HEK293 (cell line): ENCODE data around the gene COL25A1.

Experiments used
- CTCF ChIA-PET: fragments of 350-600 bp; formaldehyde crosslinking; extraction: SDS; loops from one replicate; lab custom pipeline; 2021; ENCODE audit warnings: antibody characterized with exemption; lab: Yijun Ruan, JAX
- POLR2A ChIA-PET: fragments of 300-600 bp; formaldehyde crosslinking; extraction: SDS; loops from one replicate; lab custom pipeline; 2020; ENCODE audit warnings: antibody characterized with exemption, inconsistent platforms; lab: Yijun Ruan, JAX
- H3K27ac ChIP-seq: fragments of 200-500 bp; sonication (Bioruptor generic); 2 replicates; pipeline ENCODE4 v1.5.1; 2014; ENCODE audit warnings: low read depth, low read length, control low read depth, inconsistent platforms; ENCODE audit errors: extremely low read depth
- H3K36me3 ChIP-seq, 2 experiments: fragments of 200-500 bp in 1 of 2; sonication (Bioruptor generic) in 1 of 2; 1 replicate in 1 of 2; 2 replicates in 1 of 2; pipeline ENCODE4 v1.5.1; 2014 to 2017; ENCODE audit warnings: inconsistent platforms in 2 of 2, low read length in 2 of 2; ENCODE audit not compliant: control insufficient read depth in 2 of 2, insufficient read depth in 1 of 2
- H3K4me1 ChIP-seq: fragments of 200-500 bp; sonication (Bioruptor generic); 2 replicates; pipeline ENCODE4 v1.5.1; 2014; ENCODE audit warnings: mild to moderate bottlenecking, low read length, inconsistent platforms; ENCODE audit not compliant: control insufficient read depth, insufficient read depth
- H3K4me3 ChIP-seq: 2 replicates; pipeline ENCODE4 v1.5.1; 2011; ENCODE audit warnings: low read depth, mild to moderate bottlenecking, control low read depth, low read length, moderate library complexity
- H3K9me3 ChIP-seq: fragments of 200-500 bp; sonication (Bioruptor generic); 2 replicates; pipeline ENCODE4 v1.5.1; 2014; ENCODE audit warnings: low read depth, low read length, inconsistent platforms; ENCODE audit not compliant: control insufficient read depth, insufficient read depth
- KLF7 ChIP-seq: fragments of 450-650 bp; formaldehyde crosslinking; IDR thresholded peaks from 2 replicates; pipeline ENCODE4 v1.5.1; 2016; ENCODE audit warnings: missing biosample characterization, missing genetic modification characterization, borderline replicate concordance
- ZFP3 ChIP-seq: fragments of 450-650 bp; formaldehyde crosslinking; IDR thresholded peaks from 2 replicates; pipeline ENCODE4 v1.5.1; 2016; ENCODE audit warnings: low read depth, missing biosample characterization, missing genetic modification characterization
- ZFP69B ChIP-seq: fragments of 450-650 bp; formaldehyde crosslinking; IDR thresholded peaks from 2 replicates; pipeline ENCODE4 v1.5.1; 2016; ENCODE audit warnings: missing biosample characterization, missing genetic modification characterization
- ZNF10 ChIP-seq: fragments of 450-650 bp; formaldehyde crosslinking; IDR thresholded peaks from 2 replicates; pipeline ENCODE4 v1.5.1; 2017; ENCODE audit warnings: missing biosample characterization, missing genetic modification characterization
- ZNF112 ChIP-seq: fragments of 450-650 bp; formaldehyde crosslinking; IDR thresholded peaks from 2 replicates; pipeline ENCODE4 v1.5.0; 2017; ENCODE audit warnings: missing biosample characterization, missing genetic modification characterization
- ZNF19 ChIP-seq: fragments of 450-650 bp; formaldehyde crosslinking; IDR thresholded peaks from 2 replicates; pipeline ENCODE4; 2016; ENCODE audit warnings: missing biosample characterization, missing genetic modification characterization, low read depth
- ZNF214 ChIP-seq: fragments of 450-650 bp; formaldehyde crosslinking; IDR thresholded peaks from 2 replicates; pipeline ENCODE4 v1.5.1; 2017; ENCODE audit warnings: missing biosample characterization, mild to moderate bottlenecking, missing genetic modification characterization, borderline replicate concordance
- ZNF280C ChIP-seq: fragments of 450-650 bp; formaldehyde crosslinking; IDR thresholded peaks from 2 replicates; pipeline ENCODE4 v1.5.1; 2016; ENCODE audit warnings: missing biosample characterization, missing genetic modification characterization
- ZNF292 ChIP-seq: fragments of 450-650 bp; formaldehyde crosslinking; IDR thresholded peaks from 2 replicates; pipeline ENCODE4 v1.5.1; 2016; ENCODE audit warnings: low read depth, missing biosample characterization, missing genetic modification characterization, borderline replicate concordance
- ZNF324 ChIP-seq: fragments of 450-650 bp; formaldehyde crosslinking; IDR thresholded peaks from 2 replicates; pipeline ENCODE4 v1.5.1; 2016; ENCODE audit warnings: missing biosample characterization, missing genetic modification characterization
- ZNF416 ChIP-seq: fragments of 450-650 bp; formaldehyde crosslinking; IDR thresholded peaks from 2 replicates; pipeline ENCODE4 v1.5.1; 2016; ENCODE audit warnings: missing biosample characterization, missing genetic modification characterization
- ZNF514 ChIP-seq: fragments of 450-650 bp; formaldehyde crosslinking; IDR thresholded peaks from 2 replicates; pipeline ENCODE4 v1.5.1; 2016; ENCODE audit warnings: missing biosample characterization, missing genetic modification characterization
- ZNF555 ChIP-seq: fragments of 450-650 bp; formaldehyde crosslinking; conservative IDR thresholded peaks from 2 replicates; pipeline ENCODE4 v1.5.1; 2017; ENCODE audit warnings: missing biosample characterization, mild to moderate bottlenecking, missing genetic modification characterization, inconsistent platforms
- ZNF670 ChIP-seq: fragments of 450-650 bp; formaldehyde crosslinking; IDR thresholded peaks from 2 replicates; pipeline ENCODE4 v1.5.1; 2016; ENCODE audit warnings: missing biosample characterization, missing genetic modification characterization, low read depth
- ZNF785 ChIP-seq: fragments of 450-650 bp; formaldehyde crosslinking; IDR thresholded peaks from 2 replicates; pipeline ENCODE4 v1.5.1; 2016; ENCODE audit warnings: missing biosample characterization, missing genetic modification characterization
- ZSCAN23 ChIP-seq: fragments of 450-650 bp; formaldehyde crosslinking; IDR thresholded peaks from 2 replicates; pipeline ENCODE4 v1.5.1; 2016; ENCODE audit warnings: missing biosample characterization, missing genetic modification characterization
- TF ChIP-seq, protein P1 (sequence below): fragments of 450-650 bp; formaldehyde crosslinking; IDR thresholded peaks from 2 replicates; pipeline ENCODE4 v1.5.1; 2016; ENCODE audit warnings: missing biosample characterization, missing genetic modification characterization, low read depth
- TF ChIP-seq, protein P2 (sequence below): fragments of 450-650 bp; formaldehyde crosslinking; IDR thresholded peaks from 2 replicates; pipeline ENCODE4 v1.5.1; 2016; ENCODE audit warnings: missing biosample characterization, missing genetic modification characterization
- TF ChIP-seq, protein P3 (sequence below): fragments of 450-650 bp; formaldehyde crosslinking; IDR thresholded peaks from 2 replicates; pipeline ENCODE4 v1.5.1; 2016; ENCODE audit warnings: missing biosample characterization, missing genetic modification characterization

Gene COL25A1

DNA sequence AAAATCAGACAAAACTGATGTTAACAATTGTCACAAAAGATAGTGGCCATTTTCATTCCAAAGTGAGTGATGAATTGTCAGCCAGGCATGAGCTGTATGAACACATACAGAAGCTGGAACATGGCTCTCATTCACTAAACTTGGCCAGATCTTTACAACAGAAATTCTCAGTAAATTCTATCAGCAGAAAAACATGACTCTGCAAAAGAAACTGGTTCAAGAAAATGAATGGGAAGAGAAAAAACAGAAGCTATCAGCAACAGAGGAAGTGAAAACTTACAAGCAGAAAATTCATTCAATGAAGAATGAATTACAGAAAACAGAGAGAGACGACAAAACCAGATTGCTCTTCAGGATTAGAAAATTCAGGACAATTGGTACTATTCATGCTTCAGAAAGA, 249.6 kb downstream of the COL25A1 start (continued):
- TF ChIP-seq, protein P1, sequence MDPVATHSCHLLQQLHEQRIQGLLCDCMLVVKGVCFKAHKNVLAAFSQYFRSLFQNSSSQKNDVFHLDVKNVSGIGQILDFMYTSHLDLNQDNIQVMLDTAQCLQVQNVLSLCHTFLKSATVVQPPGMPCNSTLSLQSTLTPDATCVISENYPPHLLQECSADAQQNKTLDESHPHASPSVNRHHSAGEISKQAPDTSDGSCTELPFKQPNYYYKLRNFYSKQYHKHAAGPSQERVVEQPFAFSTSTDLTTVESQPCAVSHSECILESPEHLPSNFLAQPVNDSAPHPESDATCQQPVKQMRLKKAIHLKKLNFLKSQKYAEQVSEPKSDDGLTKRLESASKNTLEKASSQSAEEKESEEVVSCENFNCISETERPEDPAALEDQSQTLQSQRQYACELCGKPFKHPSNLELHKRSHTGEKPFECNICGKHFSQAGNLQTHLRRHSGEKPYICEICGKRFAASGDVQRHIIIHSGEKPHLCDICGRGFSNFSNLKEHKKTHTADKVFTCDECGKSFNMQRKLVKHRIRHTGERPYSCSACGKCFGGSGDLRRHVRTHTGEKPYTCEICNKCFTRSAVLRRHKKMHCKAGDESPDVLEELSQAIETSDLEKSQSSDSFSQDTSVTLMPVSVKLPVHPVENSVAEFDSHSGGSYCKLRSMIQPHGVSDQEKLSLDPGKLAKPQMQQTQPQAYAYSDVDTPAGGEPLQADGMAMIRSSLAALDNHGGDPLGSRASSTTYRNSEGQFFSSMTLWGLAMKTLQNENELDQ = no peak

GRCh38 chr4:109051054-109051453, 251.4 kb downstream of the COL25A1 start:
- no peaks in the 10 kb centered on the region for H3K36me3 ChIP-seq
- H3K4me1 ChIP-seq = no peaks in the 10 kb centered on the region
- H3K4me3 ChIP-seq = no peak overlapping the region
- no peak overlapping the region for H3K27ac ChIP-seq
- POLR2A ChIA-PET = no interaction called here
- no peaks in the 10 kb centered on the region for H3K9me3 ChIP-seq
- TF ChIP-seq ZNF514 (tag by site-specific recombination) = no peak
- TF ChIP-seq, protein P2, sequence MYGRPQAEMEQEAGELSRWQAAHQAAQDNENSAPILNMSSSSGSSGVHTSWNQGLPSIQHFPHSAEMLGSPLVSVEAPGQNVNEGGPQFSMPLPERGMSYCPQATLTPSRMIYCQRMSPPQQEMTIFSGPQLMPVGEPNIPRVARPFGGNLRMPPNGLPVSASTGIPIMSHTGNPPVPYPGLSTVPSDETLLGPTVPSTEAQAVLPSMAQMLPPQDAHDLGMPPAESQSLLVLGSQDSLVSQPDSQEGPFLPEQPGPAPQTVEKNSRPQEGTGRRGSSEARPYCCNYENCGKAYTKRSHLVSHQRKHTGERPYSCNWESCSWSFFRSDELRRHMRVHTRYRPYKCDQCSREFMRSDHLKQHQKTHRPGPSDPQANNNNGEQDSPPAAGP (tag by site-specific recombination) = no peak
- no peak for TF ChIP-seq ZNF19 (tag by site-specific recombination)
- no peak for TF ChIP-seq ZNF670
- TF ChIP-seq ZNF324 (tag by site-specific recombination) = no peak
- no peak for TF ChIP-seq ZNF280C (tag by site-specific recombination)
- TF ChIP-seq ZNF785 (tag by site-specific recombination) = no peak
- no peak for TF ChIP-seq ZFP69B (tag by site-specific recombination)
- TF ChIP-seq ZNF416 = no peak
- TF ChIP-seq ZNF214 (tag by site-specific recombination) = no peak
- TF ChIP-seq ZFP3 (tag by site-specific recombination) = no peak
- TF ChIP-seq, protein P3, sequence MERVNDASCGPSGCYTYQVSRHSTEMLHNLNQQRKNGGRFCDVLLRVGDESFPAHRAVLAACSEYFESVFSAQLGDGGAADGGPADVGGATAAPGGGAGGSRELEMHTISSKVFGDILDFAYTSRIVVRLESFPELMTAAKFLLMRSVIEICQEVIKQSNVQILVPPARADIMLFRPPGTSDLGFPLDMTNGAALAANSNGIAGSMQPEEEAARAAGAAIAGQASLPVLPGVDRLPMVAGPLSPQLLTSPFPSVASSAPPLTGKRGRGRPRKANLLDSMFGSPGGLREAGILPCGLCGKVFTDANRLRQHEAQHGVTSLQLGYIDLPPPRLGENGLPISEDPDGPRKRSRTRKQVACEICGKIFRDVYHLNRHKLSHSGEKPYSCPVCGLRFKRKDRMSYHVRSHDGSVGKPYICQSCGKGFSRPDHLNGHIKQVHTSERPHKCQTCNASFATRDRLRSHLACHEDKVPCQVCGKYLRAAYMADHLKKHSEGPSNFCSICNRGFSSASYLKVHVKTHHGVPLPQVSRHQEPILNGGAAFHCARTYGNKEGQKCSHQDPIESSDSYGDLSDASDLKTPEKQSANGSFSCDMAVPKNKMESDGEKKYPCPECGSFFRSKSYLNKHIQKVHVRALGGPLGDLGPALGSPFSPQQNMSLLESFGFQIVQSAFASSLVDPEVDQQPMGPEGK = no peak
- TF ChIP-seq ZNF292 (tag by site-specific recombination) = no peak
- no peak for TF ChIP-seq ZNF112
- TF ChIP-seq ZNF10 = no peak
- no peak for TF ChIP-seq KLF7 (tag by site-specific recombination)
- no peak for TF ChIP-seq ZSCAN23 (tag by site-specific recombination)
- no peak for TF ChIP-seq ZNF555
- CTCF ChIA-PET = interaction anchor here (1.1 kb wide), 1 partner anchor 248 kb away, joined by 3 read pairs; no protein-coding TSS in a partner anchor
